Activated CD4-positive, alpha-beta T cell treated with anti-CD3 and anti-CD28 coated beads for 24 hours (primary cell): ENCODE measurements around the gene NDEL1.

Source experiments
- DNase-seq, 2 donors: peaks; one replicate each; pipeline ENCODE4 v3.0.0-alpha.2; 2020; ENCODE audit warnings: low read depth in 2 of 2

The NDEL1 gene

GRCh38 chr17:8479431-8479947 lies 43.8 kb downstream of the NDEL1 start:
- no peak for DNase-seq

GRCh38 chr17:8480011-8480976 lies 44.6 kb downstream of the NDEL1 start:
- DNase-seq: no peak

- no peak for DNase-seq
Observed at GRCh38 chr17:8481089-8481488, 45.4 kb downstream of the NDEL1 start.

- DNase-seq: no peak
Observed at GRCh38 chr17:8481703-8482102, 46.0 kb downstream of the NDEL1 start.

GRCh38 chr17:8482546-8482945 lies 46.9 kb downstream of the NDEL1 start:
- no peak for DNase-seq

GRCh38 chr17:8484465-8484864 lies 48.8 kb downstream of the NDEL1 start:
- no peak for DNase-seq

- no peak for DNase-seq
Observed at GRCh38 chr17:8485491-8485890, 49.8 kb downstream of the NDEL1 start.

- DNase-seq: no peak
Observed at GRCh38 chr17:8487130-8487645, 51.5 kb downstream of the NDEL1 start.

- no peak for DNase-seq
Observed at GRCh38 chr17:8487743-8488142, 52.1 kb downstream of the NDEL1 start.

- DNase-seq: no peak
Observed at GRCh38 chr17:8488491-8488890, 52.8 kb downstream of the NDEL1 start.

- no peak for DNase-seq
Observed at GRCh38 chr17:8488901-8489300, 53.2 kb downstream of the NDEL1 start.

- no peak for DNase-seq
Observed at GRCh38 chr17:8489841-8490240, 54.2 kb downstream of the NDEL1 start.

- DNase-seq: no peak
Observed at GRCh38 chr17:8490256-8491023, 54.8 kb downstream of the NDEL1 start.

- no peak for DNase-seq
Observed at GRCh38 chr17:8492121-8492520, 56.4 kb downstream of the NDEL1 start.

GRCh38 chr17:8494021-8494420 lies 58.3 kb downstream of the NDEL1 start:
- no peak for DNase-seq

GRCh38 chr17:8494506-8495111 lies 58.9 kb downstream of the NDEL1 start:
- DNase-seq: no peak

GRCh38 chr17:8496081-8496480 lies 60.4 kb downstream of the NDEL1 start:
- DNase-seq: no peak

GRCh38 chr17:8499171-8499570 lies 63.5 kb downstream of the NDEL1 start:
- no peak for DNase-seq

GRCh38 chr17:8499614-8500013 lies 63.9 kb downstream of the NDEL1 start:
- no peak for DNase-seq

GRCh38 chr17:8500609-8501008 lies 64.9 kb downstream of the NDEL1 start:
- DNase-seq: no peak

GRCh38 chr17:8502126-8502525 lies 66.4 kb downstream of the NDEL1 start:
- no peak for DNase-seq

- DNase-seq: no peak
Observed at GRCh38 chr17:8503368-8503767, 67.7 kb downstream of the NDEL1 start.
